Raji (cell line): ENCODE results near the gene NECAB2.

ENCODE experiments used
- POLR2A ChIP-seq: IDR thresholded peaks from 2 replicates; pipeline ENCODE4 v1.6.1; 2011; ENCODE audit warnings: low read depth, low read length, control low read depth; ENCODE audit not compliant: insufficient read depth

NECAB2 gene

DNA sequence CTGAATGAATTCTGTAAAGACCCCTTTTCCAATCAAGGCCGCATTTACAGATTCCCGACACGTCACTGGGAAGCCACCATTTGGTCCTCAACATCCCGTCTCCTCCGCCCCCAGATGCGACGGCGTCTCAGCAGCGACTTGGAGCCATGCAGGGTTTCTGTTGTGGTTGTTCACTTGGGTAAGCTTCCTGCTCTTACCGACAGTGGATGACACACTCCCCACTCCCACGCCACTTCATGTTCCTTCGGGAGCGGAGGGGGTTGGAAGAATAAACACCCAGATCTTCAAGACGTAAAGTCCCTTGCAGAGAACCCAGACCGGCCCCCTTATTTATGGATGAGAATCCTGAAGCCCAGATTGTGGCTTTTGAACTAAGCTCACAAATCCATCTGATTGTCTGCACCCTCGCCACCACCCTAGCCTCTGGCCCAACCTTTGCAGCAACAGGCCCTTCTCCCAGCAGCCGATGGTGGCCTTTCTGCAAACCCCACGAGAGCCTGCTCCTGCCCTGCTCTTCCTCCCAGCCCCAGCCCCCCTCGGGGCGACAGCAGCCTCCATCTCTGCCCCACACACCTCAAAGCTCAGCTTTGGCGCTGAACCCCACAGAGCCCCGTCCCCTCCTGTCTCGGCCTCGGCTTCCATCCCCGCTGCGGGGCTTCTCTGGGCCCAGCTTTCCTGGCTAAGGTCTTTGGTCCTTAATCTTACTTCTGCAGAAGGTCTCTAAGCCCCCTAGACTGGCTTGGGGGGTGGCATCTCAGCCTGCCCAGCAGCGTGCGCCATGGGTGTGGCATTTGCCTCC, 34.0 kb upstream of the NECAB2 start:
- no peak for TF ChIP-seq POLR2A

GRCh38 chr16:83934684-83934977, 33.4 kb upstream of the NECAB2 start:
- TF ChIP-seq POLR2A, result no peak

DNA sequence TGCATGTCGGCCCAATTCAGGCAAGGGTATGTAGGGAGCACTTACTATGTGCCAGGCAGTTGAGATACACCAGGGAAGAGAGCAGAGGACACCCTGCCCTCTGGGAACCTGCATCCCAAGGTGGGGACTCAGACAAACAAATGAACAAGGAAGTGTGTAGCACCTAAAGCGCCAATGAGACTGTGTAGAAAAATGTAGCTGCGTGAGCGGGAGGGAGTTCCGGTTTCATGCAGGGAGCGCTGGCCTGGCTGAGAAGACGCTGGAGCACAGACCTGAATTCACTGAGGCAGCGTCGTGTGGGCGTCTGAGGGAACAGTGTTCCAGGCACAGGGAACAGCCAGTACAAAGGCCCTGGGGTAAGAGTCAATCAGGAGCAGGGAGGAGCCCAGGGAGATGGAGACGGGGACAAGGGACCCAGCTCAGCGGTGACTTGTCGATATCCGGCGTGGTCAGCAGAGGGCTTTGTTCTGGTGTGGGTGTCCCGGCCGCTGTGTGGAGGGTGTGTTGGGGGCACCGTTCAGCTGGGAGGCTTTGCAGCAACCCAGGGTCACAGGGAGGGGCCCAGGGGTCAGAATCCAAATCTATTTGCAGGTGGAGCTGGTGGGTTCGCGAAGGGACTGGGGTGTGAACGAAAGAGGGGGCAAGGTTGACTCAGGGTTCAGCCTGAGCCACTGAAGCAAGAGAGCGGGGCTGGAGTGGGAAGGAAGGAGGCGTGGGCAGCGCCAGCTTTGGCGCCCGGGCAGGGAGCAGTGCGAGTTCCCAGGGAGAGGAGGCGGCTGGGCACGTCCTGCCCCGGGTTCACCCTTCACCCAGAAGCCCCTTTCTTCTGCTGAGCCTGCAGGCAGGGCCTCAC, 32.8 kb upstream of the NECAB2 start:
- no peak for TF ChIP-seq POLR2A

DNA sequence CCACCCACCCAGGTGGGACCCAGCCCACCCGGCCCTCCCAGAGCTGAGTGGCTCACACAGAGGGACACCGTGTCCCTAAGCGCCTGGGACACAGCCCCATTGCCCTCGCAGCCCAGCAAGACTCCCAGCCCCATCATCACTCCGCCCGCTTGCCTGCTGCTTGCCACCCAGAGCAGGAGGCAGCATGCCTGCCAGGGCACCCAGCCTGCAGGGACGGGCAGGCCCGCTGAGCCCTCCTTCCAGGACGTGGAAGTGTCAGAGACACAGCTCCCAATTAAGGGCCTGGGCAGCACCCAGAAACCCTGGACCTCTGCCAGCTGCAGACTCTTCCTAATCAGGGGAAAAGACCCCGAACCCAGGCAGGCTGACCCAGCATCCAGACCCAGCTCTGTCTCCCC, 32.2 kb upstream of the NECAB2 start:
- TF ChIP-seq POLR2A, result no peak

DNA sequence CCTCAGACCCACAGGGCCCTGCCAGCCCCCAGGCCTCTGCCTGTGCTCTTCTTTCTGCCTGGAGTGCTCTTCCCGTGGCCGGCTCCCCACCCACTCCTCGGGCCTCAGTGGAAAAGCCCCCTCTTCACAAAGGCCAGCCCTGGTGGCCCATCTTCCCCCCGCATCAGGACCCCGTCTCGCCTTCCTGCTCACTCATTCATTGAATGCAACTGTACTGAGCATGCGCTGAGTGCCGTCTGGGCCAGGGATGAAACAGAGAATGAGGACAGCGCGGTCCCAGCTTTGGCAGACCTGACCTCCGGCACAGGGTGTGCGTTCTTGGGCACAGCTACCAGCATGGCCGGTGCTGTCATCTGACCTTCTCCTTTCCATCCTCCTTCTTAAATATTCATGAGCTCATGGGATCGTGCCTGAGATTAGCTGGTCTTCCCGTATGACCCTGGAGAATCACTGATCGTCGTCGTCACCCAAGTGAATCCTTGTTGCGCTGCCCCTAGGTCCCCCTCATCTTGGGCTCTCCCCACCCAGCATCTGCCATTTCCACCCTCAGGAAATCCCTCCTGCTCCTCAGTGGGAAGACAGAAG, 31.4 kb upstream of the NECAB2 start:
- no peak for TF ChIP-seq POLR2A

- TF ChIP-seq POLR2A, result no peak
Measured at GRCh38 chr16:83937267-83937666, 30.8 kb upstream of the NECAB2 start.

DNA sequence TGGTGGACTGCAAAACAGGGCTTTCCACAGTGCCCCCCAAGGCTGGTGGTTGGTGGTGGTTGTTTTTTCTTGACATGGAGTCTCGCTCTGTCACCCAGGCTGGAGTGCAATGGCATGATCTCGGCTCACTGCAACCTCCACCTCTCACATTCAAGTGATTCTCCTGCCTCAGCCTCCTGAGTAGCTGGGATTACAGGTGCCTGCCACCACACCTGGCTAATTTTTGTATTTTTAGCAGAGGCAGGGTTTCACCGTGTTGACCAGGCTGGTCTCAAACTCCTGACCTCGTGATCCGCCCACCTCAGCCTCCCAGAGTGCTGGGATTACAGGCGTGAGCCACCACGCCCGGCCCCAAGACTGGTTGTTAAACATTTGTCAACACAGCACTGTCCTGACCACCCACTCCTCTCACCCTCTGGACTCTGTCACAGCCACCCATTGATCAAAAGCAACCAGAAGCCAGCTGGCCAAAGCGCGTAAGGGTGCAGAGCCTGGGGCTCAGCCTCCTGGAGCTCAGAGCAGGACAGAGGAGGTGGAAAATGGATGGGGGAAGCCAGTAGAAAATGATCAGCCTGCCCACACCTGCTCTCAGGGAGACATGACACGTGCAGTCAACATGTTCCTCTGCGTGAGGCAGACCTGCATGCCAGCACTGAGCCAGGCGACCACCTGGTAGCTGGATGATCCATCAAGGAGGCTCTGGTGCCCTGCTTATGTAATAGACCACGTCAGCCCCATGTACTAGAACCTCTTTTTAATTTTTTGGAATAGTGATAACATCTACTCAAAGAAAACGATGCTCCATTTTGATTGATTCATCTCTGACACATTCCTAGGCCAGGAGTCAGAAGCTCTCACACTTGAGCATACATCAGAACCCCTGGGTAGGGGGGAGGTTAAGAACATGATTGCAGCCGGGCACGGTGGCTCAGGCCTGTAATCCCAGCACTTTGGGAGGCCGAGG, 29.8 kb upstream of the NECAB2 start:
- TF ChIP-seq POLR2A, result no peak

- TF ChIP-seq POLR2A, result no peak
Measured at GRCh38 chr16:83939266-83939855, 28.7 kb upstream of the NECAB2 start.

- no peak for TF ChIP-seq POLR2A
Measured at GRCh38 chr16:83940119-83940518, 27.9 kb upstream of the NECAB2 start.

GRCh38 chr16:83940630-83941378, 27.2 kb upstream of the NECAB2 start:
- no peak for TF ChIP-seq POLR2A

DNA sequence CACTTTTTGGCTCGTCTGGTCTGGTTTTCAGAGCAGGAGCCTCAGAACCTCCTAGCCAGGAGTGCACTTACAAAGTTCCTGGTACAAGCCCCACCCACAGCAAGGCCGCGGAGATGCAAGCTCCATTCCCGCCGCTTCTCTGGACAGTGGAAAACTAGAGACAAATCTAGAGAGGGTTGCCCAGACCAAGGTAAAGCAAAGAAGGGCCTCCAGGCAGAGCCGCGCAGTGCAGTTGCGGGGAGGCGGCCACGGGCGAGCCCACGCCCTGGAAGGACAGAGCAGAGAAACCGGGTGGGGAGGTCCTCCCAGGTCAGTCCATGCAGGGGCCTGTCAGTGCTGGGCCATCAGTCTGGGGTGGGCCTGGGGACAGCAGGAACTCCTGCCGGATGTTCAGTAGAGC, 26.0 kb upstream of the NECAB2 start:
- TF ChIP-seq POLR2A, result no peak

DNA sequence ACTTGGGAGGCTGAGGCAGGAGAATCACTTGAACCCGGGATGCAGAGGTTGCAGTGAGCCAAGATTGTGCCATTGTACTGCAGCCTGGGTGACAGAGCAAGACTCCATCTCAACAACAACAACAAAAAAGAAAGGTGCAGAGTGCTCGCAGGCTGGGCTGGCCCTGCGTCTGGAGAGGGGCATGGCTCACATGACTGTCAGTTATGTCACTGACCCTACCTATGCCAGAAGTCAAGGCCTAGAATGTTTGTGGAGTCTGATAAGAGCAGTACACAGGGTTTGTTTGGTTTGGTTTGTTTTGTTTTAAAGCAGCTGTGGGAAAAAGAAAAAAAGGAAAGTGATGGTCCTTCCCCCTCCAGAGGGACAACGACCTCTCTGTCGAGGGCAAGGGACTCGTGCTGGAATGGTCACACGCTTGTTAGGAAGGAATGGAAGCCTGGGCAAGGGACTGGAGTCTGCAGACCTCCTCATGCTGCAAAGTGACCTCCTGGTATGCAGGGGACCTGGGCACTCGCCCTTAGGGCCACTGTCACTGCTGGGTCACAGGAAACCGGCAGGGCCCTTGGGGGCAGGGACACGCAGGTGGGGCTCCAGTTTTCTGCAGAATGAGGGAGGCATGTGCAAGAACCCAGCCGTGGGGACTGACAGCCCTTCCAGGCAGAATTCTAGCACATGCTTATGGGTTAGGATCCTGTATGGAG, 25.1 kb upstream of the NECAB2 start:
- no peak for TF ChIP-seq POLR2A

DNA sequence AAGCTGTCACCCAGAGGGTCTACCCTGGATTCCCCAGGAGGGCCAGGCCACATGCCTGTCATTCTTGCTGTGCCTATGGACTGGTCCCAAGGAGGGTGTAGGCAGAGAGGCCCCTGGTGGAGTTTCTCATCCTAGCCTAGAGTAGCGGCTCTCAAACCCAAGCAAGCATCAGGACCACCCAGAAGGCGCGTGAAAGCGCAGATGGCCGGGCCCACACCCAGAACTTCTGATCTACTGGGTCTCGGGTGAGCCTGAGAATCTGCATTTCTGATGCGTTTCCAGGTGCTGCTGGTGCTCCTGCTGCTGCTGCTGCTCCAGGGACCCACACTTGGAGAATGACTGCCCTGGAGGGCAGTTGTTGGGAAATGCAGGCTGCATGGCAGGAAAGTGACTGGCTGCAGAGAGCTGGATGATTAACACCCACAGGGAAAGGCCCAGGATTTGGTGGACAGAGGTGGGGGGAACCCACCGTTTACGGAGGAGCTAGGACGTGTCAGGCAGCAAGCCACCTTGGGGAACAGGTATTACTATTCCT, 24.5 kb upstream of the NECAB2 start:
- no peak for TF ChIP-seq POLR2A
